PFSK-1 (cell line): ENCODE data around the gene KIF5C.

Source experiments
- FOXP2 ChIP-seq: optimal IDR thresholded peaks from 2 replicates; pipeline ENCODE3; 2011; ENCODE audit warnings: borderline replicate concordance, control low read depth, inconsistent platforms; ENCODE audit not compliant: insufficient read depth; ENCODE audit errors: extremely low read length, extremely low read depth
- POLR2AphosphoS5 ChIP-seq: IDR thresholded peaks from 2 replicates; pipeline ENCODE4 v1.6.1; 2012; ENCODE audit warnings: low read depth, mild to moderate bottlenecking, control low read depth, low read length, moderate library complexity
- REST ChIP-seq, 2 experiments: IDR thresholded peaks; 2 replicates each; pipeline versions ENCODE4 v1.6.1 to v1.8.0; 2011 to 2012; ENCODE audit warnings: low read depth in 2 of 2, low read length in 2 of 2, control low read depth in 1 of 2, inconsistent platforms in 1 of 2, mild to moderate bottlenecking in 1 of 2, moderate library complexity in 1 of 2; ENCODE audit not compliant: insufficient read depth in 1 of 2
- SIN3A ChIP-seq: IDR thresholded peaks from 2 replicates; pipeline ENCODE4 v1.6.1; 2012; ENCODE audit warnings: mild to moderate bottlenecking, low read length, moderate library complexity, borderline replicate concordance; ENCODE audit not compliant: insufficient read depth
- TAF1 ChIP-seq: IDR thresholded peaks from 2 replicates; pipeline ENCODE4 v1.6.1; 2012; ENCODE audit warnings: low read length, control low read depth, borderline replicate concordance; ENCODE audit not compliant: insufficient read depth

- TF ChIP-seq TAF1 (no peak), POLR2AphosphoS5 (no peak), FOXP2 (no peak), SIN3A (no peak), REST (IDR thresholded peaks at IDR 0.05; ENCODE audit: insufficient read depth in 1 of 2, low read depth in 2 of 2, low read length in 2 of 2) (no peak)
Measured at GRCh38 chr2:149034406-149034805, 159.4 kb downstream of the KIF5C start.
